Measurements from ENCODE around the gene CFAP74. TPM values are rescaled to one million over a fixed set of nuclear protein-coding genes. Genes with fewer than 3 reads are reported as not detected.

Gene CFAP74
- polyA plus RNA-seq, 4 donors, result 0.06 to 2.2 TPM; not detected in 2

- Histone ChIP-seq H3K9me3 (ENCODE audit: control insufficient read depth in 2 of 2, insufficient read depth in 1 of 2, low read depth in 1 of 2, low read length in 1 of 2) (no peaks in the 10 kb centered on the region), H3K4me3 (ENCODE audit: low read depth in 1 of 3, low read length in 3 of 3) (no peak overlapping the region), H3K4me1 (ENCODE audit: control insufficient read depth in 3 of 3, insufficient read depth in 2 of 3, low read depth in 1 of 3, low read length in 2 of 3) (no peaks in the 10 kb centered on the region), H3K27ac (ENCODE audit: low read depth in 1 of 3, low read length in 2 of 3) (no peak overlapping the region), H3K27me3 (ENCODE audit: control insufficient read depth in 3 of 3, insufficient read depth in 3 of 3, low read length in 3 of 3) (peaks cover 0 to 19% (median 3%) of the 10 kb centered on the region in 3 donors), H3K36me3 (ENCODE audit: control insufficient read depth in 3 of 3, insufficient read depth in 2 of 3, low read depth in 1 of 3, low read length in 3 of 3) (no peaks in the 10 kb centered on the region)
- 74 to 84% (median 78%) methylated on average over 9 to 10 of the region's 10 CpGs for WGBS, 3 donors
- DNase-seq (no peak), FAIRE-seq (no peak)
These were observed 34.1 kb downstream of the CFAP74 start for GRCh38 chr1:1969505-1969900.

- Histone ChIP-seq H3K27ac (ENCODE audit: low read depth in 1 of 3, low read length in 2 of 3) (no peak overlapping the region), H3K36me3 (ENCODE audit: control insufficient read depth in 3 of 3, insufficient read depth in 2 of 3, low read depth in 1 of 3, low read length in 3 of 3) (no peaks in the 10 kb centered on the region), H3K27me3 (ENCODE audit: control insufficient read depth in 3 of 3, insufficient read depth in 3 of 3, low read length in 3 of 3) (peaks cover 0 to 19% (median 3%) of the 10 kb centered on the region in 3 donors), H3K9me3 (ENCODE audit: control insufficient read depth in 2 of 2, insufficient read depth in 1 of 2, low read depth in 1 of 2, low read length in 1 of 2) (no peaks in the 10 kb centered on the region), H3K4me1 (ENCODE audit: control insufficient read depth in 3 of 3, insufficient read depth in 2 of 3, low read depth in 1 of 3, low read length in 2 of 3) (no peaks in the 10 kb centered on the region), H3K4me3 (ENCODE audit: low read depth in 1 of 3, low read length in 3 of 3) (no peak overlapping the region)
- WGBS, 3 donors, result 69 to 76% (median 76%) methylated on average over 12 of the region's 12 CpGs
- FAIRE-seq (no peak), DNase-seq (no peak)
These were observed 34.6 kb downstream of the CFAP74 start for GRCh38 chr1:1968767-1969504.

- Histone ChIP-seq H3K36me3 (ENCODE audit: control insufficient read depth in 3 of 3, insufficient read depth in 2 of 3, low read depth in 1 of 3, low read length in 3 of 3) (no peaks in the 10 kb centered on the region), H3K4me1 (ENCODE audit: control insufficient read depth in 3 of 3, insufficient read depth in 2 of 3, low read depth in 1 of 3, low read length in 2 of 3) (no peaks in the 10 kb centered on the region), H3K9me3 (ENCODE audit: control insufficient read depth in 2 of 2, insufficient read depth in 1 of 2, low read depth in 1 of 2, low read length in 1 of 2) (peaks cover 0 to 2% of the 10 kb centered on the region in 2 donors), H3K27me3 (ENCODE audit: control insufficient read depth in 3 of 3, insufficient read depth in 3 of 3, low read length in 3 of 3) (peaks cover 0 to 19% (median 0%) of the 10 kb centered on the region in 3 donors), H3K27ac (ENCODE audit: low read depth in 1 of 3, low read length in 2 of 3) (no peak overlapping the region), H3K4me3 (ENCODE audit: low read depth in 1 of 3, low read length in 3 of 3) (no peak overlapping the region)
- FAIRE-seq (no peak), DNase-seq (no peak)
- 78 to 89% (median 83%) methylated on average over 3 of the region's 3 CpGs for WGBS, 3 donors
These were observed 35.7 kb downstream of the CFAP74 start for GRCh38 chr1:1967879-1968278.

- H3K27me3 ChIP-seq (ENCODE audit: control insufficient read depth in 3 of 3, insufficient read depth in 3 of 3, low read length in 3 of 3), result peaks cover 0 to 19% (median 0%) of the 10 kb centered on the region in 3 donors
- 50 to 69% (median 54%) methylated on average over 16 of the region's 16 CpGs for WGBS, 3 donors
- H3K4me1 ChIP-seq (ENCODE audit: control insufficient read depth in 3 of 3, insufficient read depth in 2 of 3, low read depth in 1 of 3, low read length in 2 of 3), result no peaks in the 10 kb centered on the region
- peaks cover 0 to 7% of the 10 kb centered on the region in 2 donors for H3K9me3 ChIP-seq (ENCODE audit: control insufficient read depth in 2 of 2, insufficient read depth in 1 of 2, low read depth in 1 of 2, low read length in 1 of 2)
- no peak overlapping the region for H3K27ac ChIP-seq (ENCODE audit: low read depth in 1 of 3, low read length in 2 of 3)
- DNase-seq (no peak), FAIRE-seq (no peak)
- H3K36me3 ChIP-seq (ENCODE audit: control insufficient read depth in 3 of 3, insufficient read depth in 2 of 3, low read depth in 1 of 3, low read length in 3 of 3), result no peaks in the 10 kb centered on the region
- H3K4me3 ChIP-seq (ENCODE audit: low read depth in 1 of 3, low read length in 3 of 3), result no peak overlapping the region
These were observed 36.4 kb downstream of the CFAP74 start for GRCh38 chr1:1967151-1967550.

- Histone ChIP-seq H3K4me1 (ENCODE audit: control insufficient read depth in 3 of 3, insufficient read depth in 2 of 3, low read depth in 1 of 3, low read length in 2 of 3) (no peaks in the 10 kb centered on the region), H3K36me3 (ENCODE audit: control insufficient read depth in 3 of 3, insufficient read depth in 2 of 3, low read depth in 1 of 3, low read length in 3 of 3) (no peaks in the 10 kb centered on the region), H3K4me3 (ENCODE audit: low read depth in 1 of 3, low read length in 3 of 3) (no peak overlapping the region), H3K27ac (ENCODE audit: low read depth in 1 of 3, low read length in 2 of 3) (no peak overlapping the region), H3K27me3 (ENCODE audit: control insufficient read depth in 3 of 3, insufficient read depth in 3 of 3, low read length in 3 of 3) (peaks cover 0 to 24% (median 0%) of the 10 kb centered on the region in 3 donors), H3K9me3 (ENCODE audit: control insufficient read depth in 2 of 2, insufficient read depth in 1 of 2, low read depth in 1 of 2, low read length in 1 of 2) (peaks cover 0 to 7% of the 10 kb centered on the region in 2 donors)
- FAIRE-seq, result no peak
- DNase-seq, result no peak
- WGBS, 3 donors, result 64 to 80% (median 70%) methylated on average over 38 of the region's 38 CpGs
These were observed 37.4 kb downstream of the CFAP74 start for GRCh38 chr1:1966071-1966740.

GRCh38 chr1:1965546-1965945 lies 38.0 kb downstream of the CFAP74 start:
- DNase-seq, result no peak
- FAIRE-seq, result no peak

GRCh38 chr1:1964811-1965210 lies 38.8 kb downstream of the CFAP74 start:
- H3K4me1 ChIP-seq (ENCODE audit: control insufficient read depth in 3 of 3, insufficient read depth in 2 of 3, low read depth in 1 of 3, low read length in 2 of 3), result peaks cover 0 to 11% (median 0%) of the 10 kb centered on the region in 3 donors
- DNase-seq, result no peak
- H3K27ac ChIP-seq (ENCODE audit: low read depth in 1 of 3, low read length in 2 of 3), result no peak overlapping the region
- peaks cover 0 to 7% of the 10 kb centered on the region in 2 donors for H3K9me3 ChIP-seq (ENCODE audit: control insufficient read depth in 2 of 2, insufficient read depth in 1 of 2, low read depth in 1 of 2, low read length in 1 of 2)
- no peak overlapping the region for H3K4me3 ChIP-seq (ENCODE audit: low read depth in 1 of 3, low read length in 3 of 3)
- WGBS, 3 donors, result 72 to 84% (median 81%) methylated on average over 23 to 25 of the region's 25 CpGs
- H3K27me3 ChIP-seq (ENCODE audit: control insufficient read depth in 3 of 3, insufficient read depth in 3 of 3, low read length in 3 of 3), result peaks cover 0 to 24% (median 4%) of the 10 kb centered on the region in 3 donors
- no peak for FAIRE-seq
- no peaks in the 10 kb centered on the region for H3K36me3 ChIP-seq (ENCODE audit: control insufficient read depth in 3 of 3, insufficient read depth in 2 of 3, low read depth in 1 of 3, low read length in 3 of 3)

More at GRCh38 chr1:1965546-1965945, 38.0 kb downstream of the CFAP74 start:
- peaks cover 0 to 24% (median 0%) of the 10 kb centered on the region in 3 donors for H3K27me3 ChIP-seq (ENCODE audit: control insufficient read depth in 3 of 3, insufficient read depth in 3 of 3, low read length in 3 of 3)
- H3K9me3 ChIP-seq (ENCODE audit: control insufficient read depth in 2 of 2, insufficient read depth in 1 of 2, low read depth in 1 of 2, low read length in 1 of 2), result peaks cover 0 to 7% of the 10 kb centered on the region in 2 donors
- no peak overlapping the region for H3K4me3 ChIP-seq (ENCODE audit: low read depth in 1 of 3, low read length in 3 of 3)
- 62 to 77% (median 63%) methylated on average over 8 to 10 of the region's 10 CpGs for WGBS, 3 donors
- H3K27ac ChIP-seq (ENCODE audit: low read depth in 1 of 3, low read length in 2 of 3), result no peak overlapping the region
- peaks cover 0 to 4% (median 0%) of the 10 kb centered on the region in 3 donors for H3K4me1 ChIP-seq (ENCODE audit: control insufficient read depth in 3 of 3, insufficient read depth in 2 of 3, low read depth in 1 of 3, low read length in 2 of 3)
- H3K36me3 ChIP-seq (ENCODE audit: control insufficient read depth in 3 of 3, insufficient read depth in 2 of 3, low read depth in 1 of 3, low read length in 3 of 3), result no peaks in the 10 kb centered on the region

- peaks cover 0 to 7% of the 10 kb centered on the region in 2 donors for H3K9me3 ChIP-seq (ENCODE audit: control insufficient read depth in 2 of 2, insufficient read depth in 1 of 2, low read depth in 1 of 2, low read length in 1 of 2)
- H3K4me3 ChIP-seq (ENCODE audit: low read depth in 1 of 3, low read length in 3 of 3), result no peak overlapping the region
- peaks cover 0 to 24% (median 4%) of the 10 kb centered on the region in 3 donors for H3K27me3 ChIP-seq (ENCODE audit: control insufficient read depth in 3 of 3, insufficient read depth in 3 of 3, low read length in 3 of 3)
- H3K36me3 ChIP-seq (ENCODE audit: control insufficient read depth in 3 of 3, insufficient read depth in 2 of 3, low read depth in 1 of 3, low read length in 3 of 3), result no peaks in the 10 kb centered on the region
- no peak overlapping the region for H3K27ac ChIP-seq (ENCODE audit: low read depth in 1 of 3, low read length in 2 of 3)
- peaks cover 0 to 11% (median 0%) of the 10 kb centered on the region in 3 donors for H3K4me1 ChIP-seq (ENCODE audit: control insufficient read depth in 3 of 3, insufficient read depth in 2 of 3, low read depth in 1 of 3, low read length in 2 of 3)
- DNase-seq (no peak), FAIRE-seq (no peak)
- 69 to 87% (median 75%) methylated on average over 17 of the region's 17 CpGs for WGBS, 3 donors
These were observed 40.0 kb downstream of the CFAP74 start for GRCh38 chr1:1963570-1963969.

Measured in small intestine (tissue), 7 donors.